Body of pancreas (tissue), 4 donors: ENCODE results near the gene MXI1. TPM values are rescaled to one million over a fixed set of nuclear protein-coding genes. Genes with fewer than 3 reads are reported as not detected.
A peak's percentile ranks its signal among the peaks of the same experiment; 100 is the strongest.

Experiments
- ATAC-seq: fragments of 150-250 bp; one replicate; pipeline ENCODE4 v1.9.1; 2016
- DNase-seq, 4 donors: peaks; one replicate each; pipeline ENCODE4 v3.0.0-alpha.2; 2019
- H3K27ac ChIP-seq, 4 donors: fragments of 200-600 bp; sonication (generic); 1 replicate in 3 of 4; 2 replicates in 1 of 4; pipeline versions ENCODE4 v1.5.1 to v1.6.1; 2016 to 2019; ENCODE audit warnings: mild to moderate bottlenecking in 1 of 4, mixed read lengths in 1 of 4, moderate library complexity in 1 of 4
- H3K27me3 ChIP-seq, 2 donors: fragments of 200-600 bp; sonication (generic); one replicate each; pipeline ENCODE4 v1.6.0; 2016; ENCODE audit warnings: mild to moderate bottlenecking in 1 of 2
- H3K36me3 ChIP-seq, 2 donors: fragments of 200-600 bp; sonication (generic); replicated peaks in 1 of 2; 2 replicates each; pipeline ENCODE4 v1.5.1; 2016; ENCODE audit warnings: low read depth in 2 of 2; ENCODE audit not compliant: insufficient read depth in 1 of 2
- H3K4me1 ChIP-seq: fragments of 200-600 bp; sonication (generic); one replicate; pipeline ENCODE4 v1.6.0; 2016
- H3K4me3 ChIP-seq, 2 donors: fragments of 200-600 bp; sonication (generic); 1 replicate in 1 of 2; 2 replicates in 1 of 2; pipeline ENCODE4 v1.5.1; 2016 to 2019
- H3K9me3 ChIP-seq, 3 donors: fragments of 200-600 bp; sonication (generic); 1 replicate in 2 of 3; 2 replicates in 1 of 3; pipeline ENCODE4 v1.5.1; 2016
- POLR2A ChIP-seq, 3 donors: fragments of 450-650 bp; IDR thresholded peaks; one replicate each; pipeline ENCODE4 v1.6.1; 2016; ENCODE audit warnings: antibody characterized with exemption in 3 of 3, mild to moderate bottlenecking in 2 of 3
- WGBS, 2 donors: methylation state at CpG; one replicate each; pipeline ENCODE4 v1.1.5; 2017; 5-methylcytosine and 5-hydroxymethylcytosine counted together
- intact Hi-C: fragments of 100-400 bp; cut with DNase I; formaldehyde crosslinking; loops from one replicate; pipeline ENCODE4 v1.15.1; 2023
- total RNA-seq, 2 donors: library from RNA; depleted of rRNA; stranded (reverse); fragments of >200 nt; gene quantifications; one replicate each; pipeline ENCODE4 v1.1.0, GENCODE V29; 2016
- TF ChIP-seq, protein P1 (sequence below), 7 experiments: fragments of 450-650 bp in 4 of 7; fragments of 200-600 bp in 3 of 7; sonication (generic) in 3 of 7; IDR thresholded peaks; one replicate each; pipeline ENCODE4 v1.5.1; 2016 to 2019; ENCODE audit warnings: antibody characterized with exemption in 7 of 7

MXI1 gene
- total RNA-seq, 2 donors from 2014 or later, result 14.8 to 24.1 TPM

GRCh38 chr10:110221721-110222261, 14.4 kb downstream of the MXI1 start:
- Histone ChIP-seq H3K27me3 (no peaks in the 10 kb centered on the region), H3K4me3 (no peak overlapping the region), H3K9me3 (no peaks in the 10 kb centered on the region), H3K4me1 (peaks cover 45% of the 10 kb centered on the region), H3K36me3 (no peaks in the 10 kb centered on the region), H3K27ac (peak overlapping the region; percentile 59 to 83 (median 80))
- peak; percentile 82 to 90 (median 87) for DNase-seq
- TF ChIP-seq POLR2A (IDR thresholded peaks at IDR 0.05), result peak in 2 of 3 donors; percentile 71 to 78
- TF ChIP-seq, protein P1, sequence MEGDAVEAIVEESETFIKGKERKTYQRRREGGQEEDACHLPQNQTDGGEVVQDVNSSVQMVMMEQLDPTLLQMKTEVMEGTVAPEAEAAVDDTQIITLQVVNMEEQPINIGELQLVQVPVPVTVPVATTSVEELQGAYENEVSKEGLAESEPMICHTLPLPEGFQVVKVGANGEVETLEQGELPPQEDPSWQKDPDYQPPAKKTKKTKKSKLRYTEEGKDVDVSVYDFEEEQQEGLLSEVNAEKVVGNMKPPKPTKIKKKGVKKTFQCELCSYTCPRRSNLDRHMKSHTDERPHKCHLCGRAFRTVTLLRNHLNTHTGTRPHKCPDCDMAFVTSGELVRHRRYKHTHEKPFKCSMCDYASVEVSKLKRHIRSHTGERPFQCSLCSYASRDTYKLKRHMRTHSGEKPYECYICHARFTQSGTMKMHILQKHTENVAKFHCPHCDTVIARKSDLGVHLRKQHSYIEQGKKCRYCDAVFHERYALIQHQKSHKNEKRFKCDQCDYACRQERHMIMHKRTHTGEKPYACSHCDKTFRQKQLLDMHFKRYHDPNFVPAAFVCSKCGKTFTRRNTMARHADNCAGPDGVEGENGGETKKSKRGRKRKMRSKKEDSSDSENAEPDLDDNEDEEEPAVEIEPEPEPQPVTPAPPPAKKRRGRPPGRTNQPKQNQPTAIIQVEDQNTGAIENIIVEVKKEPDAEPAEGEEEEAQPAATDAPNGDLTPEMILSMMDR (IDR thresholded peaks at IDR 0.05), result peak in 4 of 7 experiments; percentile 30 to 39 (median 36)
- intact Hi-C loops, result loop anchor here (10.0 kb wide), 1 partner anchor 53 kb away; no protein-coding TSS in a partner anchor
- 0 to 2% methylated on average over 19 to 20 of the region's 20 CpGs for WGBS, 2 donors
- ATAC-seq, result peak; percentile 47

DNA sequence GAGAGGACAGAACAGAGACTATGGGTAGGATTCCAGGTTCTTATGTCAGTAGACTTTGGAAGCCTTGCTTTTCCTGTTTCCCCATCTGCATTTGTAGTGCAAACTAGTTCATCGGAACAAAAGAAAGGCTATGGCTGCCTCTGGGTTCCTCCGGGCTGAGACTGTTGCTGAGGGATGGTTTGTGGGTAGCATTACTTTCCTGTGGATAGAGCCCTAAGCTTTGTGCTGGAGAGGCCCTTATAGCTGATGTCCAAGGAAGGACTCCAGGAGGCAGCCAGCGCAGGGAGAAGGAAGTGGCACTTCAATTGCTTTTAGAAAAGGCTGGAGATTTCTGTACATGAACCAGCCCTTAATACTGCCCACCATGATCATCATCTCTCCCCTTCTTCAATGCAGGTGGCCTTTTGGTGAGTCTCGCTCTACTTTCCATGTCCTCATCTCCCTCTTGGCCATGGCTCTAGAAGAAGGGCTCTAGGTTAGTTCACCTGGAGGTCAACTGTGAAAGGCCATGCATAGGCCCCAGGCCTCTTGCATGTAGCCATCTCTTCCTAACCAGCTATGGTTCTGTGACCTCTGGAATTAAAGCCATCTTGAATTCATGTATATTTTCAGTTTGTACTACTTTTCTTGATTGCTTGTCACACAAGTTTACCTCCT, 15.4 kb downstream of the MXI1 start:
- Histone ChIP-seq H3K27me3 (no peaks in the 10 kb centered on the region), H3K4me3 (no peak overlapping the region), H3K36me3 (no peaks in the 10 kb centered on the region), H3K4me1 (peaks cover 39% of the 10 kb centered on the region), H3K27ac (peak overlapping the region in 3 of 4 donors; percentile 59 to 83 (median 80)), H3K9me3 (no peaks in the 10 kb centered on the region)
- ATAC-seq (no peak), DNase-seq (no peak)
- intact Hi-C loops, result loop anchor here (10.0 kb wide), 1 partner anchor 52 kb away; no protein-coding TSS in a partner anchor
- 96% methylated on average over 4 of the region's 4 CpGs for WGBS, 2 donors
- no peak for TF ChIP-seq POLR2A (IDR thresholded peaks at IDR 0.05)
- TF ChIP-seq, protein P1 (IDR thresholded peaks at IDR 0.05), result no peak

- Histone ChIP-seq H3K27ac (no peak overlapping the region), H3K27me3 (no peaks in the 10 kb centered on the region), H3K4me3 (no peak overlapping the region), H3K9me3 (no peaks in the 10 kb centered on the region), H3K4me1 (peaks cover 44% of the 10 kb centered on the region), H3K36me3 (no peaks in the 10 kb centered on the region)
- ATAC-seq (no peak), DNase-seq (no peak)
- intact Hi-C loops, result loop anchor here (10.0 kb wide), 1 partner anchor 51 kb away; no protein-coding TSS in a partner anchor
- TF ChIP-seq, protein P1 (IDR thresholded peaks at IDR 0.05), result no peak
- TF ChIP-seq POLR2A (IDR thresholded peaks at IDR 0.05), result no peak
- 88 to 90% methylated on average over 13 of the region's 13 CpGs for WGBS, 2 donors
Measured at GRCh38 chr10:110223298-110223925, 16.0 kb downstream of the MXI1 start.

DNA sequence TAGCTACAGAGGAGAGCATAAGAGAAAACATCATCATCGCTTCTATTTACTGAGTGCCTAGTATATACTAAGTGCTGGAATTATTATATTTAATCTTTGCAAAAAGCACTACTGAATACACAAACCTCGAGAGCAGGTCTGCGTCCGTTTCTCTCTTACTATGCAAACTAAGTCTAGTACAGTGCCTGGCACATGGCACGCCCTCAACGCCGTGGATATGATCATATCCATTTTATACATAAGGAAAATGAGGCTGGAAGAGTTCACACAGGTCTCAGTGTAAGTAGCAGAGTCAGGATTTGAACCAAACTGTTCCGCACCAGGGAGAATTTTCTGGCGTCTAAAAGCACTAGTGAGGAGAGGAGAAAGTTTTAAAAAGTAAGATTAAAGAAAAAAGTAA, 17.6 kb downstream of the MXI1 start:
- intact Hi-C loops, result loop anchor here (10.0 kb wide), 1 partner anchor 50 kb away; no protein-coding TSS in a partner anchor
- Histone ChIP-seq H3K9me3 (no peaks in the 10 kb centered on the region), H3K27me3 (no peaks in the 10 kb centered on the region), H3K36me3 (no peaks in the 10 kb centered on the region), H3K4me1 (peaks cover 38% of the 10 kb centered on the region), H3K27ac (peak overlapping the region in 3 of 4 donors; percentile 91 to 98 (median 93)), H3K4me3 (no peak overlapping the region)
- no peak for DNase-seq
- WGBS, 2 donors, result 55 to 59% methylated on average over 9 of the region's 9 CpGs
- no peak for ATAC-seq
- no peak for TF ChIP-seq POLR2A (IDR thresholded peaks at IDR 0.05)
- TF ChIP-seq, protein P1 (IDR thresholded peaks at IDR 0.05), result no peak
